ENCODE results near the gene NMRAL1. TPM values are rescaled to one million over a fixed set of nuclear protein-coding genes. Genes with fewer than 3 reads are reported as not detected.

NMRAL1 gene
- polyA plus RNA-seq, 1 donor from 2014 or later = 6.3 TPM

DNA sequence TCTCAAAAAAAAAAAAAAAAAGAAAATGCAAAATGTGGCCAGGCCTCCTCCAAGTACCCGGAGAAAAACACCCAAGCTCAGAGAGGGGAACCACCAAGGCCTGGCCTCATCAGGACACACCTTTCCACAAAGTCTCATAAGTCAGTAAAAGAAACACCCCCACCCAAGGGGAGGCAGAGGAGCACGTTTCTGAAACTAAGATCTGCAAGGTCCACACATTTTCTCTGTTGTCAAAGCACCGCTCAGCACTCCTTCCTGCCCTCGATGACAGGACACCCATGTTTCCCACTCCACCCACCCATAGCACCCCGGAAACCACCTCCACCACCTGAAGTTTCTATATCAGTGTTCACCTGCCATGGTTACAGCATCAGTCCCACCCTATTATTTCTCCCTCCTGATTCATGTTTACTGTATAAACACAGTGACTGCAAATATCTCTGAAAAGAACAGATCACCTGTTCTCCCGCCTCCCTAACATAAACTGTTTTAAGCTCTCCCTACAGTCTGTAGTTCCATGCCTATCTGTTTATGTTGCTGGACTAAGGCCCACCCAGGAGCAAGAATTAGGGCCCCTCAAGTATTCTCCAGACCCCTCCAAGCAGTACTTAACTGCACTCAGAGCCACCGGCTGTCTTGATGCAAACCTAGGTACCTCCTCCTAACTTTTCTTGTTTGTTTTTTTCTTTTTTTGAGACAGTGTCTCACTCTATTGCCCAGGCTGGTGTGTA is 60.1 kb downstream of the NMRAL1 start:
- Histone ChIP-seq H3K27me3 (ENCODE audit: insufficient read depth, low read depth, low read length) (no peaks in the 10 kb centered on the region), H3K36me3 (ENCODE audit: insufficient read depth, low read length) (no peaks in the 10 kb centered on the region), H3F3A (ENCODE audit: insufficient read depth, low read length, poor library complexity, severe bottlenecking) (no peaks in the 10 kb centered on the region), H3K79me2 (replicated peaks; ENCODE audit: insufficient read depth, low read length) (peaks cover 11% of the 10 kb centered on the region), H3K4me2 (ENCODE audit: low read length) (no peak overlapping the region), H3K9ac (ENCODE audit: low read length) (no peak overlapping the region), H2AFZ (ENCODE audit: low read depth, low read length) (no peak overlapping the region), H4K20me1 (ENCODE audit: insufficient read depth) (no peaks in the 10 kb centered on the region), H3K9me3 (ENCODE audit: low read length) (no peaks in the 10 kb centered on the region), H3K27ac (ENCODE audit: low read length) (no peak overlapping the region), H3K9me2 (ENCODE audit: insufficient read depth, low read length) (no peaks in the 10 kb centered on the region), H3K4me3 (ENCODE audit: low read length) (peak overlapping the region; percentile 96)
- TF ChIP-seq POLR2AphosphoS5 (IDR thresholded peaks at IDR 0.05) (no peak), SMC3 (conservative IDR thresholded peaks at IDR 0.05; ENCODE audit: poor library complexity) (no peak), MXI1 (conservative IDR thresholded peaks at IDR 0.05; ENCODE audit: poor library complexity, severe bottlenecking) (no peak)

- Histone ChIP-seq H4K20me1 (ENCODE audit: insufficient read depth) (no peaks in the 10 kb centered on the region), H3K36me3 (ENCODE audit: insufficient read depth, low read length) (no peaks in the 10 kb centered on the region), H3K27me3 (ENCODE audit: insufficient read depth, low read depth, low read length) (no peaks in the 10 kb centered on the region), H3K79me2 (replicated peaks; ENCODE audit: insufficient read depth, low read length) (peaks cover 11% of the 10 kb centered on the region), H3K4me3 (ENCODE audit: low read length) (no peak overlapping the region), H3K9ac (ENCODE audit: low read length) (no peak overlapping the region), H3K9me2 (ENCODE audit: insufficient read depth, low read length) (no peaks in the 10 kb centered on the region), H3K4me2 (ENCODE audit: low read length) (no peak overlapping the region), H3K9me3 (ENCODE audit: low read length) (no peaks in the 10 kb centered on the region), H2AFZ (ENCODE audit: low read depth, low read length) (no peak overlapping the region), H3K27ac (ENCODE audit: low read length) (no peak overlapping the region), H3F3A (ENCODE audit: insufficient read depth, low read length, poor library complexity, severe bottlenecking) (no peaks in the 10 kb centered on the region)
- TF ChIP-seq EZH2 (IDR thresholded peaks at IDR 0.05; ENCODE audit: borderline replicate concordance, insufficient read depth, low read length, poor library complexity, severe bottlenecking) (no peak), EP300 (conservative IDR thresholded peaks at IDR 0.05; ENCODE audit: poor library complexity, severe bottlenecking) (no peak), MXI1 (conservative IDR thresholded peaks at IDR 0.05; ENCODE audit: poor library complexity, severe bottlenecking) (no peak), POLR2AphosphoS5 (IDR thresholded peaks at IDR 0.05) (no peak)
- TF ChIP-seq, protein P1, sequence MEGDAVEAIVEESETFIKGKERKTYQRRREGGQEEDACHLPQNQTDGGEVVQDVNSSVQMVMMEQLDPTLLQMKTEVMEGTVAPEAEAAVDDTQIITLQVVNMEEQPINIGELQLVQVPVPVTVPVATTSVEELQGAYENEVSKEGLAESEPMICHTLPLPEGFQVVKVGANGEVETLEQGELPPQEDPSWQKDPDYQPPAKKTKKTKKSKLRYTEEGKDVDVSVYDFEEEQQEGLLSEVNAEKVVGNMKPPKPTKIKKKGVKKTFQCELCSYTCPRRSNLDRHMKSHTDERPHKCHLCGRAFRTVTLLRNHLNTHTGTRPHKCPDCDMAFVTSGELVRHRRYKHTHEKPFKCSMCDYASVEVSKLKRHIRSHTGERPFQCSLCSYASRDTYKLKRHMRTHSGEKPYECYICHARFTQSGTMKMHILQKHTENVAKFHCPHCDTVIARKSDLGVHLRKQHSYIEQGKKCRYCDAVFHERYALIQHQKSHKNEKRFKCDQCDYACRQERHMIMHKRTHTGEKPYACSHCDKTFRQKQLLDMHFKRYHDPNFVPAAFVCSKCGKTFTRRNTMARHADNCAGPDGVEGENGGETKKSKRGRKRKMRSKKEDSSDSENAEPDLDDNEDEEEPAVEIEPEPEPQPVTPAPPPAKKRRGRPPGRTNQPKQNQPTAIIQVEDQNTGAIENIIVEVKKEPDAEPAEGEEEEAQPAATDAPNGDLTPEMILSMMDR (IDR thresholded peaks at IDR 0.05; ENCODE audit: poor library complexity, severe bottlenecking) = no peak
These were observed 61.6 kb downstream of the NMRAL1 start for GRCh38 chr16:4412854-4413253.

DNA sequence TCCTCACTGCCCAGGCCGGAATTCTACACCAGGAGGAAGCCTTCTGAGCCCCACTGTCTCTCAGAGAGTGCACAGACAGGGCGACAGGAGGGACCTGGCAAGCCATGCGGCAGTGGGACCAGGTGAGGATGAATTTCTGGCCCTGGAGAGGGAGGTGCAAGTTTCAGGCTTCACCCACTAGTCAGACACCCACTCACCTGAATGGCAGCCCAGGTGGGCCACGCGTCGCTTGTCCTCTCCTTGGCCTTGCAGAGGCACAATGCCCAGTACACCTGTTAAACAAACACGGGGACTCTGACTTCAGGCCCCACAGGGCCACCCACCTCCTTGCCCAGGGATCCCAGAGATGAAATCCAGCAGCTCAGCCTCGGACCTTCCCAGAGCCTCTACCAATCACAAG is 62.3 kb downstream of the NMRAL1 start:
- no peaks in the 10 kb centered on the region for H4K20me1 ChIP-seq (ENCODE audit: insufficient read depth)
- no peak overlapping the region for H3K9ac ChIP-seq (ENCODE audit: low read length)
- H3K4me2 ChIP-seq (ENCODE audit: low read length) = no peak overlapping the region
- no peak overlapping the region for H2AFZ ChIP-seq (ENCODE audit: low read depth, low read length)
- TF ChIP-seq, protein P2, sequence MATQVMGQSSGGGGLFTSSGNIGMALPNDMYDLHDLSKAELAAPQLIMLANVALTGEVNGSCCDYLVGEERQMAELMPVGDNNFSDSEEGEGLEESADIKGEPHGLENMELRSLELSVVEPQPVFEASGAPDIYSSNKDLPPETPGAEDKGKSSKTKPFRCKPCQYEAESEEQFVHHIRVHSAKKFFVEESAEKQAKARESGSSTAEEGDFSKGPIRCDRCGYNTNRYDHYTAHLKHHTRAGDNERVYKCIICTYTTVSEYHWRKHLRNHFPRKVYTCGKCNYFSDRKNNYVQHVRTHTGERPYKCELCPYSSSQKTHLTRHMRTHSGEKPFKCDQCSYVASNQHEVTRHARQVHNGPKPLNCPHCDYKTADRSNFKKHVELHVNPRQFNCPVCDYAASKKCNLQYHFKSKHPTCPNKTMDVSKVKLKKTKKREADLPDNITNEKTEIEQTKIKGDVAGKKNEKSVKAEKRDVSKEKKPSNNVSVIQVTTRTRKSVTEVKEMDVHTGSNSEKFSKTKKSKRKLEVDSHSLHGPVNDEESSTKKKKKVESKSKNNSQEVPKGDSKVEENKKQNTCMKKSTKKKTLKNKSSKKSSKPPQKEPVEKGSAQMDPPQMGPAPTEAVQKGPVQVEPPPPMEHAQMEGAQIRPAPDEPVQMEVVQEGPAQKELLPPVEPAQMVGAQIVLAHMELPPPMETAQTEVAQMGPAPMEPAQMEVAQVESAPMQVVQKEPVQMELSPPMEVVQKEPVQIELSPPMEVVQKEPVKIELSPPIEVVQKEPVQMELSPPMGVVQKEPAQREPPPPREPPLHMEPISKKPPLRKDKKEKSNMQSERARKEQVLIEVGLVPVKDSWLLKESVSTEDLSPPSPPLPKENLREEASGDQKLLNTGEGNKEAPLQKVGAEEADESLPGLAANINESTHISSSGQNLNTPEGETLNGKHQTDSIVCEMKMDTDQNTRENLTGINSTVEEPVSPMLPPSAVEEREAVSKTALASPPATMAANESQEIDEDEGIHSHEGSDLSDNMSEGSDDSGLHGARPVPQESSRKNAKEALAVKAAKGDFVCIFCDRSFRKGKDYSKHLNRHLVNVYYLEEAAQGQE (IDR thresholded peaks at IDR 0.05; ENCODE audit: borderline replicate concordance) = no peak
- no peak for TF ChIP-seq TAF1 (IDR thresholded peaks at IDR 0.05; ENCODE audit: low read depth)
- no peak for TF ChIP-seq EZH2 (IDR thresholded peaks at IDR 0.05; ENCODE audit: borderline replicate concordance, insufficient read depth, low read length, poor library complexity, severe bottlenecking)
- TF ChIP-seq POLR2AphosphoS5 (IDR thresholded peaks at IDR 0.05) = no peak
- TF ChIP-seq EP300 (conservative IDR thresholded peaks at IDR 0.05; ENCODE audit: poor library complexity, severe bottlenecking) = no peak
- TF ChIP-seq RAD21 (conservative IDR thresholded peaks at IDR 0.05) = no peak
- TF ChIP-seq, protein P1 (IDR thresholded peaks at IDR 0.05; ENCODE audit: poor library complexity, severe bottlenecking) = no peak
- TF ChIP-seq MXI1 (conservative IDR thresholded peaks at IDR 0.05; ENCODE audit: poor library complexity, severe bottlenecking) = no peak
- TF ChIP-seq SMC3 (conservative IDR thresholded peaks at IDR 0.05; ENCODE audit: poor library complexity) = no peak
- no peak overlapping the region for H3K4me3 ChIP-seq (ENCODE audit: low read length)
- no peaks in the 10 kb centered on the region for H3K36me3 ChIP-seq (ENCODE audit: insufficient read depth, low read length)
- no peaks in the 10 kb centered on the region for H3K27me3 ChIP-seq (ENCODE audit: insufficient read depth, low read depth, low read length)
- H3K79me2 ChIP-seq (replicated peaks; ENCODE audit: insufficient read depth, low read length) = peaks cover 11% of the 10 kb centered on the region
- no peaks in the 10 kb centered on the region for H3F3A ChIP-seq (ENCODE audit: insufficient read depth, low read length, poor library complexity, severe bottlenecking)
- H3K27ac ChIP-seq (ENCODE audit: low read length) = no peak overlapping the region
- H3K9me3 ChIP-seq (ENCODE audit: low read length) = no peaks in the 10 kb centered on the region
- H3K9me2 ChIP-seq (ENCODE audit: insufficient read depth, low read length) = no peaks in the 10 kb centered on the region
